GM12891 (cell line): Measurements from ENCODE around the gene NCOR2.

ENCODE experiments used
- POLR2A ChIP-seq: IDR thresholded peaks from 2 replicates; pipeline ENCODE4 v1.6.1; 2011; ENCODE audit warnings: low read depth, low read length, control low read depth
- POLR2AphosphoS5 ChIP-seq: IDR thresholded peaks from 2 replicates; pipeline ENCODE4 v1.6.1; 2011; ENCODE audit warnings: low read depth, low read length, control low read depth
- SPI1 ChIP-seq: IDR thresholded peaks from 2 replicates; pipeline ENCODE4 v1.6.1; 2011; ENCODE audit warnings: low read depth, low read length, control low read depth
- TAF1 ChIP-seq: IDR thresholded peaks from 2 replicates; pipeline ENCODE4 v1.6.1; 2011; ENCODE audit warnings: low read depth, low read length, control low read depth

DNA sequence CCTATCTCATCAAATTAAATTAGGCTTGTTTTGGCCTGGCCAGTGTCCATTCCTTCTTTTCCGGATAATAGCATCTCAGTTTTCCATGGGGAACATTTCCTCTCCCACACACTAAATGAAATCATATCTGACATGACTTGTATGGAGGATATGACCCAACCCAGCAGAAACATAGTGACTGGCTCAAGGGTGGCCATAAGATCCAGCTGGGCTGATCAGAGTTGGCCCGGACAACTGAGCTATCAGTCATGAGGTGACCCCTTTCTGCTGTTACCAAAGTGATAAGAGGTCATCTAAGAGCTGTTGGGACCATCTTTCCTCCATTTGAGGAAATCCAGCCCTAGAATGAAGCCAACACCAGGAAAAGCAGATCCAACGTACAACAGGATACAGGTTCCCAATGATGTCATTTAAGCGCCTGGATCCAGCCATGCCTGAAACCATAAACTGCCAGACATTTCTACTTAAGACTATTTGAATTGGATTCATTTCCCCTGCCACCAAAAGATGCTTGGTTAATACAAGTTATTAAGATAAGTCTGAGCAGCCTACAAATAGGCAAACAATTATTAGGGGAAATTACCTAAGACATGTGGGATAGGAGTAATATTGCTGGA, 20.7 kb upstream of the NCOR2 start:
- TF ChIP-seq POLR2A, result no peak
- TF ChIP-seq POLR2AphosphoS5, result no peak
- TF ChIP-seq TAF1, result no peak
- no peak for TF ChIP-seq SPI1
